PC-9 (cell line): Measurements from ENCODE around the gene SHANK2.

Experiments used
- EZH2 ChIP-seq: fragments of 200-600 bp; sonication (generic); IDR thresholded peaks from 2 replicates; pipeline ENCODE4 v1.8.0; 2017; ENCODE audit warnings: antibody characterized with exemption, low read depth
- TF ChIP-seq, protein P1 (sequence below): fragments of 200-600 bp; sonication (generic); conservative IDR thresholded peaks from 2 replicates; pipeline ENCODE4 v1.6.1; 2017; ENCODE audit warnings: mixed run types, antibody characterized with exemption, mild to moderate bottlenecking, moderate library complexity

DNA sequence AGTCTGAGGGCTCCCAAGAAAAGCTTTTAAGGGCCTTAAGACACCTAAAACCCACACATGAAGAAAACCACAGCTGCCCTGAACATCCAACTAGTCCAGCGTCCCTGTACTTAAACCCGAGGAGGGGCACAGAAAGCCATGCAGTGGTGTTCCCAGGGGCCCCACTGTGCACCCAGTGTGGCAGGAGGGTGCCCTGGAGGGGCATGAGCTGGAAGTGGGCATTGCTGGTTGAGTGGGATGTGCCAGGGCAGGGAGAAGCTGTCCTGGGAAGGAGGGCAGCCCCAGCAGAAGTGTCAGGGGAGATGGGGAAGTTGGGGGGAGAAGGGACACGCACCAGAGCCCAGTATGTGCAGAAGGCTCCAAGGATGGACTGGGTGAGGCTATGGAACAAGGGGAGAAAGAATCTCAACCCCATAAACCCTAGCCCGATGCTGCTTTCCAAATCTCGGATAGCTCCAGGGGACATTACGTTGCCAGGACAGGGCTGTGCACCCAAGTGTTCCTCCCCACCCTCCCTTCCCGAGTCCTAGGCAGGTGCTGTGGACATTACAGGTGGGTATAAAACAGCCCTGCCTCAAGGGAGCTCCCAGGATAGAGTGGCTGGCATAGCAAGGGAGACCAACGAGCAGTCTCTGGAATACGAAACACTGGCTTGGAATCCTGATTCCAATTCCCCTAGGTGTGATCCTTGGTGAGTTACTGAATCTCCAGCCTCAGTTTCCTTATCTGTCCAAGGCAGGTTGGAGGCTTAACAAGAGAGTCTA, 44.2 kb downstream of the SHANK2 start:
- TF ChIP-seq, protein P1, sequence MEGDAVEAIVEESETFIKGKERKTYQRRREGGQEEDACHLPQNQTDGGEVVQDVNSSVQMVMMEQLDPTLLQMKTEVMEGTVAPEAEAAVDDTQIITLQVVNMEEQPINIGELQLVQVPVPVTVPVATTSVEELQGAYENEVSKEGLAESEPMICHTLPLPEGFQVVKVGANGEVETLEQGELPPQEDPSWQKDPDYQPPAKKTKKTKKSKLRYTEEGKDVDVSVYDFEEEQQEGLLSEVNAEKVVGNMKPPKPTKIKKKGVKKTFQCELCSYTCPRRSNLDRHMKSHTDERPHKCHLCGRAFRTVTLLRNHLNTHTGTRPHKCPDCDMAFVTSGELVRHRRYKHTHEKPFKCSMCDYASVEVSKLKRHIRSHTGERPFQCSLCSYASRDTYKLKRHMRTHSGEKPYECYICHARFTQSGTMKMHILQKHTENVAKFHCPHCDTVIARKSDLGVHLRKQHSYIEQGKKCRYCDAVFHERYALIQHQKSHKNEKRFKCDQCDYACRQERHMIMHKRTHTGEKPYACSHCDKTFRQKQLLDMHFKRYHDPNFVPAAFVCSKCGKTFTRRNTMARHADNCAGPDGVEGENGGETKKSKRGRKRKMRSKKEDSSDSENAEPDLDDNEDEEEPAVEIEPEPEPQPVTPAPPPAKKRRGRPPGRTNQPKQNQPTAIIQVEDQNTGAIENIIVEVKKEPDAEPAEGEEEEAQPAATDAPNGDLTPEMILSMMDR = no peak
- no peak for TF ChIP-seq EZH2
